M059J (cell line): Measurements from ENCODE around the gene SORCS3. TPM values are rescaled to one million over a fixed set of nuclear protein-coding genes. Genes with fewer than 3 reads are reported as not detected.

Experiments
- DNase-seq: peaks from one replicate; pipeline ENCODE4 v3.0.0-alpha.2; 2012; ENCODE audit warnings: low read depth
- total RNA-seq: library from RNA; depleted of rRNA; stranded (reverse); fragments of >200 nt; shearing (Covaris generic); gene quantifications from 2 replicates; pipeline ENCODE4 v1.2.3, GENCODE V29; 2014

Gene SORCS3
- total RNA-seq, 1 experiment from 2014 or later, result not detected

DNA sequence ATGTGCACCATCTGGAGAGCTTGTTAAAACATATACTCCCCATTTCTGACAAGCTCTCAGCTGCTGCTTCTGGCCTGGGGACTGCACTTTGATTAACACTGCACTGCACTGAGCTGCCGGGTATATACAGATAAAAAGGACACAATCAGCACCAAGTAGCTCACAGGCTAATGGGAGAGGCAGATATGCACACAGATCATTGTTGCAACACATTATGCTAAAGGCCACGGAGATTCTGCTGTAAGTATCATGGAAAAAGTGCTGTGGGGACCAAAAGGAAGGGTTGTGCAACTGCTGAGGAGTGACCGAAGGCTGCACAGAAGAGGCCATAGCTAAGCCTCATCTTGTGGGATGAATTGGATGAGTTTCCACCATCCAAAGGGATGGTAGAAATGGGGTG lies 455.2 kb downstream of the SORCS3 start:
- DNase-seq, result no peak

DNA sequence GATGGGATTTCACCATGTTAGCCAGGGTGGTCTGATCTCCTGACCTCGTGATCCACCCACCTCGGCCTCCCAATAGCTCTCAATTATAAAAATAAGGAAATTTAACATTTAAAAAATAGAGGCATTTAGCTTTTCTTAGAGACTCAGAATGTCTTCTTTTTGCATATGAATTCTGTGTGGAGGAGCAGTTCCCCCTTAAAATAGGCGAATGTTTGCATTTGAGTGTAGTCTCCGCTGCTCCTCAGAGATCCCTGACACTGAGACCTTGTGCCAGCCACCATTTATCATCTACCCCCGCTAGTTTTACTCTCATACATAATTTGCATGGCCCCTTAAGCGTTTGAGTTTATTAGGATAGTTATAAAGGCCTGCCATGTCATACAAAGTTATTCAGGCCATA lies 461.9 kb downstream of the SORCS3 start:
- no peak for DNase-seq

DNA sequence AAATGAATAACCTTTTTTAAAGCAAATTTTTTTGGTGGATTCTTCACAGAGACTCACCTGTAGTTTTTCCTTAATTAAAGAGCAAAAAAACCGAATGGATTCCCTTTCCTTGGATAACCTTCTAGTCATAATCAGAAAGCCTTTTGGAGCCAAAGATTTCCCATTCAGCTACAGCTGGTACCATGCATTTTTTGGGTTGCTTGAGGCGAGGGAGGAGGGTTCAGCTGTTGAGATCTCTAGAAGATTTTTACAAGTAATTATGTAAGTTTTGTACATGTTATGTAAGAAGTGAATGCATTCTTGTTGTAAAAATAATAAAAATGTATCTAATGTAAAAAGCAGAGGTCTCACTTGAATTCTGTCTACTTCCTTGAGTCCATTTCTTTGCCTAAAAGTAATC lies 463.2 kb downstream of the SORCS3 start:
- DNase-seq, result no peak

DNA sequence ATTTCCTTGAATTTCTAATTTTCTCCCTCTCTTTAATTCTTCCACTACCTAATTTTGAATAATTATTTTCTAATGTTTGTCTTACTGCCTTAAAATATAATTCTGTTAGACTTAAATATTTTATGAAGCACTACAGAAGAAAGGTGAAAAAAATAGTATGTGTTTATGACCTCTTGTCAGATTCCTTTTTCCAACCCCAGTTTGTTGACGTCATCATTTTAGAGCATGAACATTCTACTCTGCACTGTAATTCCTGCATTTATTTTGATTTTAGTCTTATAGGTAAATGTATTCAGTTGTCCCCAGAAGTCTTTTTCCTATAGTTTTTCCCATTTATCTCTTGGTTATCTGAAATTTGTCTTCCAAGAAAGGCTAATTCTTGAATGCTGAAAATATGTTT lies 468.1 kb downstream of the SORCS3 start:
- no peak for DNase-seq

DNA sequence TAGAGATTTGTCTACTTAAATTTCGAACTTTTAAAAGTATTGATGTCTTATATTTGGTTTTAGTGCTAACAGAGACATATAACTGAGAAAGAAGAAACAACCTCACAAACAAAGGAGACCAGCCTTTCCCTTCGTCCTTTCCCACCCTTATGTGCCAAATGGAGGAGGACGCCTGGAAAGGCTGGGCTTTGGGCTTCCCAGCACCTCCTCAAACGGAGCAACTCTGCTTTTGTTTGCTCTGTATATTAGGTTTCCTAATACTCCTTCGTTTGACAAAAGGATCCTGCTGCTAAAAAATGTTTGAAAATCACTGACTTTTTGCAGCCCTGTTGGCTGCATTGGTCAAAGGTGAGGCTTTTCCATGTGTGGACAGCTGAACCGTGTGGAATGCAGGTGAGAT lies 471.8 kb downstream of the SORCS3 start:
- no peak for DNase-seq

DNA sequence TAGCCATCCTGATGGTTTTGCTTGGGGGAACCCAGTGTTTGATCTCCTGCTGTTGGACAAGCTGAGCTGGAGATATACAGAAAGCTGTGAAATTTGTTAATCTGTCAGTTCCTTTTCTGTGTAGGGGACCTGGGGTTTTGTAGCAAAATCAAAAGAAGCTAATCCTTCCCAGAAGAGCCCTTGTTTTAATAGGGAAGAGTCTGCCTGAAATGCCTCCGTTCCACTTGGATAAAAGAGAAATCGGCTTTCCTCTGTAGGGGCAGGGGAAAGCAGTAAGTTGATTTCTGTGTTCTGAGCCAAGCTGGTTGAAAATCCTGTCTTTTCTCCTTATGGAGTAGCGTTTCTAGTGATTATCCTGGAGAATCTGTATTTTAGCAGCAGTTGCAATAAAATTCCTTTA lies 472.6 kb downstream of the SORCS3 start:
- no peak for DNase-seq

DNA sequence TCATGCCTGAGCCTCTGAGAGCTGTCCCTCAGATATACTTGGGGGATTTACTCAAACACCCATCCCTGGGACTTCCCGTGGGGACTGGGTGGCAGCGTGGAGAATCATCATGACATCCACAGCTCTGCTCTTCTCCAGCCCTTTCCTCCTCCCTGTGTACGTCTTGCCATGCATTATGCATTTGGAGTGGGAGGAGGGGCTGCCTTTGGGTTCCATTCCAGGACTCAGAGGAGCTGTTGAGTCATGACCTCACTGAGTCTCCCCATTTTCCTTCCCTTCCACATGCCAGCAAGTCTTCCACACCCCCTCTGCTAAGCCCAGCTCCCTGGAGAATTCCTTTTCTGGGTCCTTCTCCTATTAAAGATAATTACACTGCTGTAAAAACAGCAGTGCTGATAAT lies 480.7 kb downstream of the SORCS3 start:
- DNase-seq, result no peak

DNA sequence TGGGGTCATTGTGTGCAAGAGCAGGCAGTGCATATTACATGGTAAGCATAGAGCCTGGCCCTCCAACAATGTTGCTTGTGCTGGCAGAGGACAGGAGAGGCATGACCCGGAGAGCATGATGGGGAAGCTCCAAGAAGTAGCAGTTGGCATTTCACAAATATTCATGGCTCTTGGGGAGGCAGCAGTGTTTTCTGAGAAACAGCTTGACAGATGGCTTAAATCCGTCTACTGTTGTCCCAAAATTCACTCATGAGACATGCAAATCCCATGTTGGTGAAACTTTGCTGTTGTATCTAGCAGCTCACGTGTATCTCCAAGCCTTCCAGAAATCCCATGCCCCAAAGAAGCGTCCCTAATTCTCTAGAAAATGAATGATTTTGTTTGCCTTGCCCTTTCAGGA lies 487.0 kb downstream of the SORCS3 start:
- no peak for DNase-seq

DNA sequence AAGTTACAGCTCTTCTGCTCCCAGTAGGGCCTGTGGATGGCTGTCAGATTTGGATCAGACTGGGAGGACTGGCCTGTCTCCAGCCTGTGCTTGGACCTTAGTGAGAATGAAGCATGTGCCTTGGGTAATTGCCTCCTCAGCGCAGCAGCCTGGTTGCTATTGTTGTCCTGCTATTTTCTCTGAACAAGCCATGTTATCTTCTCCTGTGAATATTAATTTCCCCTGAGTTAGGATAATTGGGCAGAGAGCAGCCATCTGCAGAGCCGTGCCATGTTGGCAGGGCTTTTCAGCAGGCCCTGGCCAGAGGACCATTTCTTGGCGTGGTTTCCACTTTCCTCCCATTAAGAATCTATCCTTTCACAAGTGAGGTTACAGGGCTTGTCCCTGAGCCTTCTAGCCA lies 497.3 kb downstream of the SORCS3 start:
- no peak for DNase-seq

DNA sequence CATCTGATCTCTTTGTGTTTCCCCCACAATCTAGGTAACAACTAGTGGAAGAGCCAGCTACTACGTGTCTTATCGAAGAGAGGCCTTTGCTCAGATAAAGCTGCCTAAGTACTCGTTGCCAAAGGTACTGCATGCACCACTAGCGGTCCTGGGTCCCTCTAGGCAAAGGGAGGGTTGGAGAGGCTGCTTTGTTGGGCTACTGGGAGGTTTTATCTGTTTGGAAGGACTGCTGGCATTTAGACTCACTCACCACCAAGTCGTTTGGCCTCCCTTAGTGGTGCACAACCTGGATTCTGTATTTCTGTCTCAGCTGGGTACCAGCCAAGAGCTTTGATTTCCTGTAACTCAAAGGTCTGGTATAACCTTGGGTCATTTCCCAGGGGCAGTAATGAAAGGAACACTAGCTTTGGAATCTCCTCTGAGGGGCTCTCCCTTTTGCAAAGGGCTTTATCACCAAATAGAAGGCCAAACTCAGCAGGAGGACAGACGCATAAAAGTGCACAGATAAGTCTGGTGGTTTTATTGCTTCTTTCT lies 498.3 kb downstream of the SORCS3 start:
- no peak for DNase-seq

DNA sequence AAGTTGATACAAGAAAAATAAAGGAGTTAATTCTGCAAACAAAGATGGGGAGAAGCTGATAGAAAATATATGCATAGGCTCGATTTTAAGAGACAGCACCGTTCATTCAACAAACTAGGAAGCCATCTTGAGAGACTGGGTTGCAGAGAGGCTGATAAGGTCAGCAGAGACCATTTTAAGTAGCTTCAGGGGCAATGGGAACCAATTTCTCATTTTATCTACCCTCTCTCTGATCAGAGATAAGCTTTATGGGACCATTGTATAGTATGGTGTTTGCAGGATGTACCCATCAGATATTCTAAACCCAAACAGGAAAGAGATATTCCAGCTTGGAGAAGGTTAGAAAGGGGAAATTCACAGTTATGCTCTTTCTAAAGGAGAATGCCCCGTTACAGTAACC lies 499.5 kb downstream of the SORCS3 start:
- DNase-seq, result no peak

DNA sequence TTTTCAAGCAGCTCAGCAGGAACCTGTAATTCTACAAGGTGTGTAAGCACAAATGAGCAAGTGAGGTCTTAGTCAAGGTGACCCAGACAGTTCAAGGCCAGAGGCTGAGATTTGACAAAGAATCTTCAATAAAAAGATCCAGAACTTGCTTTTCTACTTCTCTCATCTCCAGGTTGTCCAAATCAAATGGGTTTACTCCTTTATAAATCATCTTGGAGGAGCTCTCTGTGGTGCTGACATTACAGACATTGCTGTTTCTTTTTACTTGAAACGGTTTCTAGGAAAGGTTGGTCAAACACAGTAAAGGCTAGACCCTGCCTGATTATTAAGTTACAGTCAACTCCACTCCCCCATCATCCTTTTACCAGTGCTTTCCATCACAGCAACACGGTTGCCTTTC lies 504.6 kb downstream of the SORCS3 start:
- DNase-seq, result no peak

DNA sequence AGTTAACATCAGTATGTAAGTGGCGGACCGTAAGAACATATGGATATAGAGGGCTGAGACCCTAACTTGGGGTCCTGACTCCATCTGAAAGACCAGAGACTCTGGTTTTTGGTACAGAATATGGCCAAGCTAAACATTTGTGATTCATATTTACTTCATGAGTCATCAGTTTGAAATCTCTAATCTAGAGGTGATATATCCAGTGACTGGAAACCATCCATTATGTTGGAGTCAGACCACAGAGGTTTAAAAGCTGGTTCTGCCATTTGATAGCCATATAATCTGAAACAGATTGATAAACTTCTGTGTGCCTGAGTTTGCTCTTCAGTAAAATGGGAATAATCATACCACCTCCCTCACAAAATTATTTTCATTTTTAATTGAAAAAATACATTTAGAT lies 505.3 kb downstream of the SORCS3 start:
- peak; percentile 7 for DNase-seq

DNA sequence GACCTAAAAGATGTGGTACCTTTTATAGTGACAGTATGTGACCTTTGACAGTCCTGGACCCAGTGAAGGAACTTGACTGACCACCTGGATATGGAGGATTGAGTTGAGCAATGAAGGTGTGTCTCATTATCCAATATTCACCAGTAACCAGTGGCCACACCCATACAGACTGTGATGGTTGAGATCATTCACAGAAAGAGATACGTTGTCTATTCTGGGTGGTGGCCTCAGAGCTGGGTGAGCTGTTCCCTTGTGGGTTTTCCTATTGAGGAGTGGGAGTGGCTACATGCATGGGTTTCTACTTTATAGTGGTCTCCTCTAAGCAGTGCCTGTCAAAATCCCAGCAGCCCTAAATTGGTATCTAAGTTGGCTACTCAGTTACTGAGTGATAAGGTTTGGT lies 507.4 kb downstream of the SORCS3 start:
- no peak for DNase-seq

DNA sequence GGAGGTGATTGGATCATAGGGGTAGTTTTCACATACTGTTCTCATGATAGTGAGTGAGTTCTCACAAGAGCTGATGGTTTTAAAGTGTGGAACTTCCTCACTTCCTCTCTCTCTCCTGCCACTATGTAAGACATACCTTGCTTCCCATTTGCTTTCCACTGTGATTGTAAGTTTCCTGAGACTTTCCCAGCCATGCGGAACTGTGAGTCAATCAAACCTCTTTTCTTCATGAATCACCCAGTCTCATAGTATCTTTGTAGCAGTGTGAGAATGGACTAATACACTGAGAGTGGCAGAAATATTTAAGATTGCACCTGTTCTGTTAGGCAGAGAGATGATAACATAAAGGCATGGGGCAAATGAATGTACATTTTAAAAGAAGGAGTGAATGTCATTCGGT lies 507.8 kb downstream of the SORCS3 start:
- DNase-seq, result peak; percentile 19

DNA sequence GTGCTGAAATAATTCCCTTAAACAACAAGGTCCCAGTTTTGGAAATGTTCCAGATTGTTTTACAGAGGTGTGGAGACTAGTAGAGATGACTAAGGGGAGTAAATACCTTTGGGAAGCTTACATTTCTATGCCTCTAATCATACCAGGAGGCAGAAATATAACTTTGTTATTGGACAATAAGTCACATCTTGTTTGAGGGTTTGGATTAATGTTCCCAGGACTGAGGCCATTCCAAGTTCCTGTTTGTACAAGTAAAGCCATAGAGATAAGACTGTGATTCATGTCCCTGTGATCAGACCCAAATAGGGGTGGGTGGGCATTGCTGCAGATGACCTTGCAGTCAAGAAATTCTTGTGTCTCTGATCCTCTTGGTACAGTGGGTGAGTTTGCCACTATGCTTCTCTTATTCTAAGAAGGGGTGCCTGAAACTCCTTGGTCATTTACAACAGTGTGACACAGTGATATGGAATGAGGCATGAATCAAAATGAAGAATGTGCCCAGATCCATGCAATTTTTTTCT lies 508.3 kb downstream of the SORCS3 start:
- DNase-seq, result peak; percentile 37

DNA sequence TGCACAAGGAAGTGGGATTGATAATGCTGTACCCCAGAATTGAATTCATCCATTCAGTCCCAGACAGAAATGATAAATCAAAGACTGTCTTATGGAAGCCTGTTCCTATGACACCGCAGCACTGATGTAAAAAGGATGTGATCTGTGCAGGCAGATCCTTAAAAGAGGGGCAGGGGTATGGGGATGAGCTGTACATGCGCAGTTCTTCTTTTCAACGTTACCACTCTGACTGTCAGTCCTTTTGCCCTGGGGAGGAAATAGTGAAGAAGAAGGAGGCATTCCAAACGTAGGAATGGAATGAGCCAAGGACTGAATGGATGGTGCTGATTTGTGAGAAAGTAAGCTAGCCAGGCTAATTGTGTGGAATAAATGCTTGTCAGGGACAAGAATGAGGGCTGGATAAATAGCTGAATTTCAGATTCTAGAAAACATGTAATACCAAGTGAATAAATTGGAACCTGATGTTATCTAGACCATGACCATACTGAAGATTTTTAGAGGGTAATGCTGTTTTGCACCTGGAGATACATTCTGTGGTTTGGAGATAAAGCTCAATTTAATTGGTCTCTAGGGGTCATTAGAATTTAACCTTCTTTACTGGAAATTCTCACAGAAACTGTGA lies 509.3 kb downstream of the SORCS3 start:
- DNase-seq, result peak; percentile 9

DNA sequence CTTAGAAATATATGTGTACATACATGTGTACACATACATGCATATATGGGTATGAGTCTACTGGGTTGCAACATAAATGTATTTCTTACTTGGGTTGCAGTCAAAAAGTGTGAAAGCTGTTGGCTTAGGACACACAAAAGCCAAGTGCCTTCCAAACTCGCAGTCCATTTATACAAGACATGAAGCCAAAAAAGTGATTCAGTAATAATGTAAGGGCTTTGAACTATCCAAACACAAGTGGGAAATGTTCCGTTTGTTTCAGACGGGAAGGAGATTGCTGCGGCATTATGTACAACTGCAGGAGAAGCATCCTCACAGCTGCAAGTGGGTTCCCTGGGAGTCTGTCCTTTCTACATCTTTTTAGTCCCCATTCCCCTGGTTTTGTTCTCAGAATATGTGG lies 513.6 kb downstream of the SORCS3 start:
- DNase-seq, result no peak

DNA sequence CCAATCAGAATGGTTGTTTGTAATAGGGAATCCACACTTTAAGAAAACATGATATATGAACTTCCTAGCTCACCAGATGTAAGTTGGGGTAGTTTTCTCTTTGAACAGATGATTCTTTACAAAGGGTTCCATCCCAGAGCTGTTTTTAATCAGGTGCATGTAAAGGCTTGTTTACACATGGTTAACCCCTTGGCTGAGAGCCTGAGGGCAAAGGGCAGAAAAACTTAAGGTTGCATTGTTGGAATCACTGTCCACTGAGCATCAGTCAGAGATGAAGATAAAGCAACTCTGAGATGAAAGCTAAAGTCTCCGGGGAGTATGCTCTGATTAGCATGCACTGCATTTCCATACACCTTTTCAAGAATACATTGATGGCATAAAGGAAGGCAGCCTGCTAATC lies 518.2 kb downstream of the SORCS3 start:
- DNase-seq, result no peak

DNA sequence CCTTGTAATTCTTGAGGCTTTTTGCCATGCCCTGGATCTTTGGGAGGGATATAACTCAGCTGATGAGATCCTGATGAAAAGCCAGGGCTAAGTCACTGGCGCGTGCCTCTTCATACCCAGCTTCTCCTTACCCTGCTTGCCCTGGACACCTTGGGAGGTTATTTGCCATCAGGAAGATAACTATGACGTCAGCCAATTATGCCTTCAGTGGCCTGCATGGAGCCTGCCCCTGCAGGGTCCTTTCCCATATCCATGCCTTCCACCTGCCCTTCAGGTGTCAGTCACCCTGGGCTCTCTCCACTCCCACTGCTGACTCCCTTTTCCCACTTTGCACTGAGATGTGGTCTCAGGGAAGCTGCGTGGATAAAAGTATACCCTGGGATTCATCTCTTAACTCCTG lies 520.1 kb downstream of the SORCS3 start:
- no peak for DNase-seq

DNA sequence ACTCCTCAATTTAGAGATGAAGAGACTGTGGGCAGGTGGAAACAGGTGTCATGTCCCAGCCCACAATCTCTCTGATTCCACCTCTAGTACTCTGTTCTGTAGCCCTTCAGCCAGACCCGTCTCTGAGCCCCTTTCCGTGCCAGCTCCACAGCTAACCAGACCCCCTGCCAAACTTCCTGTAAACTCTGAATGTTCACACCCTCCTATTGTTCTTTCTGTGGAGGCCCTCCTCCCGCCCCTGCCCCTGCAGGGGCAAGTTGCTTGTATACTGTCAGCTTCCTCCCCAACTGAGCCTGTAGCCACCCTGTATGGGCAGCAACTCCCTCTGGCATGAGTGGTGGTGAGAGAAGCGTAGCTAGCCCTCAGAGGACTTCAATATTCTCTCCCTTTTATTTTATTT lies 520.7 kb downstream of the SORCS3 start:
- DNase-seq, result no peak

DNA sequence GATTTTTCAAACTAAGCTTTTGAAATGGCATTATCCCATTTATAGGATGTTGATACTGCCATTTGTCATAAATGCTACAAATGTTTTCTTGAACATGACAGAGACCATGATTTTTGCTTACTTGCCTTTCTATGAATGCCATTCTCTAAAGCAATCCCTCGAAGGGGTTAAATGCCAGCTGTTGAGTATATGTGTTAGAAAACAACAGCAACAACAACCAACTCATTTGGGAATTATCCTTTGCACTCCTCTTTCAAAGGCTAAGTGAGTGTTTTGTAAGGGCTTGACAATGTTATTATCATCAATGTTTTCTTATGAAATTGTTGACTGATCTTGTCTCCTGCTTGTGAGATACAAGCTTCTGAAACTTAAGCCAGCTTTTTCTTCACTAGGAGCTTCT lies 529.4 kb downstream of the SORCS3 start:
- no peak for DNase-seq

DNA sequence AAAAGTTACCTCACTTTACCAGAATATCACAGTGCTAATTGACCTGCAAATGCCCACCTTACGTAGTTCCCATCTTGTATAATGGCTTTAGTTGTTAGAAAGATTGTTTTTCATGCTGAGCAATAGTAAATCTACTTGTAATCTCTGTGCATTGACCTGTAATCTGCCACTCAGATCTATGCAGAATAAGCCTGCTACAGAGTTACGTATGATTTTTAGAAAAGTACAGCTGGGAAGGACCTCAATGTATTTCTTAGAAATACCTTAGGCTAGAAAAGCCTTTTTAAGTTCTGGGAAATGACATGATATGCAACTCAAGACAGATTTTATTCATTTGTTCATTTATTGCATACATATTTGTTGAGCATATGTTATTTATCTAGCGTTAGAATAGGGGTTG lies 530.9 kb downstream of the SORCS3 start:
- DNase-seq, result no peak

DNA sequence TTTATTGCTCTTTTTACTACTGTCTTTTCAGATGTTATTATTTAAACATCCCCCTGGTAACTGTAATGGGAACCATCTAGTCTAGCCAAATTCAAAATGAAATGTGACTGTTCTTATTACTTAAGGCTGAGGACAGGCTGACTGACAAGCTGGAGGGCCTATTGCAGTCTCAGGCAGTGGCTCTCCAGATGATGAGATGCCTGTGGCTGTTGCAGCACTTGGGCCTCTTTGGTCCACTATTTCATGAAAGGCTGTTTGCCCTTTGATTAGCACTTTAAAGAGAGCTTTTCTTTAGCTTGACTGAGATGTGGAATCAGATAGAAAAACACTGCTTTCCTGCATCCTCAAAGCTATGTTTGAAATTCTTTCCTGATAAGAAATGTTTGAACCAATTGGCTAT lies 540.5 kb downstream of the SORCS3 start:
- no peak for DNase-seq
